Adrenal gland (tissue), 12 donors: ENCODE measurements around the gene BSPRY. TPM values are rescaled to one million over a fixed set of nuclear protein-coding genes. Genes with fewer than 3 reads are reported as not detected.
A peak's percentile ranks its signal among the peaks of the same experiment; 100 is the strongest.

Source experiments
- DNase-seq, 7 donors: peaks; one replicate each; pipeline ENCODE4 v3.0.0-alpha.2; 2019 to 2020
- H3K27ac ChIP-seq, 5 donors: fragments of 200-600 bp; sonication (generic) in 4 of 5; 1 replicate in 3 of 5; 2 replicates in 2 of 5; pipeline versions ENCODE4 v1.5.1 to v1.8.0; 2016 to 2020; ENCODE audit warnings: mild to moderate bottlenecking in 1 of 5
- H3K27me3 ChIP-seq: fragments of 200-600 bp; 2 replicates; pipeline ENCODE4 v1.8.0; 2021
- H3K36me3 ChIP-seq, 2 donors: fragments of 200-600 bp; replicated peaks in 1 of 2; 1 replicate in 1 of 2; 2 replicates in 1 of 2; pipeline versions ENCODE4 v1.5.1 to v1.8.0; 2018 to 2022
- H3K4me1 ChIP-seq, 2 donors: fragments of 200-600 bp; replicated peaks in 1 of 2; 1 replicate in 1 of 2; 2 replicates in 1 of 2; pipeline versions ENCODE4 v1.5.1 to v1.8.0; 2018 to 2021
- H3K4me3 ChIP-seq, 4 donors: fragments of 200-600 bp; sonication (generic) in 3 of 4; one replicate each; pipeline ENCODE4 v1.5.1; 2016 to 2018
- H3K9me3 ChIP-seq, 3 donors: fragments of 200-600 bp; sonication (generic) in 1 of 3; replicated peaks in 1 of 3; 1 replicate in 2 of 3; 2 replicates in 1 of 3; pipeline versions ENCODE4 v1.5.1 to v1.8.0; 2016 to 2021
- POLR2A ChIP-seq, 2 donors: fragments of 450-650 bp; IDR thresholded peaks; one replicate each; pipeline ENCODE4 v1.6.1; 2017; ENCODE audit warnings: antibody characterized with exemption in 2 of 2, mild to moderate bottlenecking in 2 of 2, moderate library complexity in 1 of 2
- WGBS, 4 donors: extraction: QIAGEN DNeasy Blood & Tissue Kit in 2 of 4; methylation state at CpG; one replicate each; pipeline versions ENCODE4 v1.1.5 to v1.1.7; 2013 to 2017; 5-methylcytosine and 5-hydroxymethylcytosine counted together
- intact Hi-C, 2 donors: fragments of 100-400 bp; cut with DNase I; formaldehyde crosslinking; loops; one replicate each; pipeline versions ENCODE4 v1.14.1 to v1.15.0; 2022 to 2023
- polyA plus RNA-seq, 3 donors: library from polyadenylated mRNA; stranded (reverse); fragments of 200-250 nt in 2 of 3; fragments of 350-450 nt in 1 of 3; fragmentation: Illumina TruSeq in 1 of 3; extraction: RNeasy Lipid Tissue Mini Kit (QIAGEN cat#74804) in 1 of 3; gene quantifications; one replicate each; pipeline ENCODE4 v1.2.3, GENCODE V29; 2013 to 2014
- total RNA-seq, 9 donors: library from RNA; depleted of rRNA in 4 of 9; stranded (reverse); fragments of >200 nt in 4 of 9; fragments of 120-200 nt in 1 of 9; fragmentation: NEBNext Ultra II Directional in 1 of 9; extraction: Animal tissue kit (Norgen Biotek cat#: 25700) in 1 of 9; gene quantifications; one replicate each; pipeline versions ENCODE4 v1.1.0 to v1.2.4, GENCODE V29; 2013 to 2023
- TF ChIP-seq, protein P1 (sequence below), 6 experiments: fragments of 450-650 bp in 4 of 6; fragments of 200-600 bp in 2 of 6; sonication (generic) in 1 of 6; IDR thresholded peaks; 1 replicate in 5 of 6; 2 replicates in 1 of 6; pipeline versions ENCODE4 v1.5.1 to v1.8.0; 2016 to 2021; ENCODE audit warnings: antibody characterized with exemption in 6 of 6, mild to moderate bottlenecking in 2 of 6, moderate library complexity in 1 of 6
- donor health status: healthy with polysubstance abuse.
- donor health status: Bipolar disorder and iron deficiency.
- donor health status: DM: yes; HTN: yes; CAD: no.
- donor health status: DM: no; HTN: no; CAD: no.
- donor health status: DM: no; HTN: no; CAD: no.
- donor health status: DM: yes; HTN: yes; CAD: no.

Gene BSPRY
- total and polyA plus RNA-seq, 12 donors = 0.89 to 18.6 (median 3.7) TPM

DNA sequence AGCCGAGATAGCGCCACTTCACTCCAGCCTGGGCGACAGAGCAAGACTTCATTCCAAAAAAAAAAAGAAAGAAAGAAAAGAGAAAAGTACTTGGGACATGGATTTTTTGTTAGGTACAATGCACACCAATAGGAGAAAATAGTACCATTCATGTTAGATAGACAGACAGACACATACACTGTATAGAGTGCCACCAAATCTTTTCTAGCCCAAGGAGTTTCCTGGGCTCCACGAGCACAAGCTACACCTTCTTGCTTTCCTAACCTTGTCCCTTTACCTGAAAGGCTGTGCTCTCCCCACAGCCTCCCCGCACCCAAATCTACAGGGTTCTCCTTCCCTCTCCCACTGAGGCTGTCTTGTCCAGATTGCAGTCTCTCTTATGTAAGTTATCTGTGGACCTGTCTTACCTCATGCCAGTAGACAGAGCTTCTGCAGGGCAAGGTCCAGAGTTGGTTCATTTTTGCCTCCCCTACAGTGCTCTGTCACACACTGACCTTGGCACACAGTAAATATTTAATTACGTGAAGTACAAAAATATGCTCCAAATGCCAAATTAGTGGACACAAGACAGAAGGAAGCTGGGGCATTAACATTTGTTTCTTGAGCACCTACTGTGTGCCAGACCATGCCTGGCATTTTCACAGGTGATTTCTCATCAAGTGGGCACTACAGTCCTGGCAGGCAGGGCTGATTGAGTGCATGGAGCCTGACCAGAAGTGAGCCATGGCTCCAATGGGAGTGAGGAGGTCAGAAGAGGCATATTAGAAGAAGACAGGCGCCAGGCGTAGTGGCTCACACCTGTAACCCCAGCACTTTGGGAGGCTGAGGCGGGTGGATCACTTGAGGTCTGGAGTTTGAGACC is 45.9 kb downstream of the BSPRY start:
- Histone ChIP-seq H3K4me3 (no peak overlapping the region), H3K36me3 (peaks cover 0 to 33% of the 10 kb centered on the region in 2 donors), H3K27ac (peak overlapping the region in 2 of 5 donors; percentile 10 to 23), H3K9me3 (no peaks in the 10 kb centered on the region), H3K27me3 (no peaks in the 10 kb centered on the region), H3K4me1 (peaks cover 21 to 46% of the 10 kb centered on the region in 2 donors)
- intact Hi-C loops = no loop called here
- TF ChIP-seq, protein P1, sequence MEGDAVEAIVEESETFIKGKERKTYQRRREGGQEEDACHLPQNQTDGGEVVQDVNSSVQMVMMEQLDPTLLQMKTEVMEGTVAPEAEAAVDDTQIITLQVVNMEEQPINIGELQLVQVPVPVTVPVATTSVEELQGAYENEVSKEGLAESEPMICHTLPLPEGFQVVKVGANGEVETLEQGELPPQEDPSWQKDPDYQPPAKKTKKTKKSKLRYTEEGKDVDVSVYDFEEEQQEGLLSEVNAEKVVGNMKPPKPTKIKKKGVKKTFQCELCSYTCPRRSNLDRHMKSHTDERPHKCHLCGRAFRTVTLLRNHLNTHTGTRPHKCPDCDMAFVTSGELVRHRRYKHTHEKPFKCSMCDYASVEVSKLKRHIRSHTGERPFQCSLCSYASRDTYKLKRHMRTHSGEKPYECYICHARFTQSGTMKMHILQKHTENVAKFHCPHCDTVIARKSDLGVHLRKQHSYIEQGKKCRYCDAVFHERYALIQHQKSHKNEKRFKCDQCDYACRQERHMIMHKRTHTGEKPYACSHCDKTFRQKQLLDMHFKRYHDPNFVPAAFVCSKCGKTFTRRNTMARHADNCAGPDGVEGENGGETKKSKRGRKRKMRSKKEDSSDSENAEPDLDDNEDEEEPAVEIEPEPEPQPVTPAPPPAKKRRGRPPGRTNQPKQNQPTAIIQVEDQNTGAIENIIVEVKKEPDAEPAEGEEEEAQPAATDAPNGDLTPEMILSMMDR (IDR thresholded peaks at IDR 0.05) = no peak
- peak in 2 of 7 donors; percentile 22 to 48 for DNase-seq
- WGBS, 4 donors = 83 to 90% (median 87%) methylated on average over 9 of the region's 9 CpGs

DNA sequence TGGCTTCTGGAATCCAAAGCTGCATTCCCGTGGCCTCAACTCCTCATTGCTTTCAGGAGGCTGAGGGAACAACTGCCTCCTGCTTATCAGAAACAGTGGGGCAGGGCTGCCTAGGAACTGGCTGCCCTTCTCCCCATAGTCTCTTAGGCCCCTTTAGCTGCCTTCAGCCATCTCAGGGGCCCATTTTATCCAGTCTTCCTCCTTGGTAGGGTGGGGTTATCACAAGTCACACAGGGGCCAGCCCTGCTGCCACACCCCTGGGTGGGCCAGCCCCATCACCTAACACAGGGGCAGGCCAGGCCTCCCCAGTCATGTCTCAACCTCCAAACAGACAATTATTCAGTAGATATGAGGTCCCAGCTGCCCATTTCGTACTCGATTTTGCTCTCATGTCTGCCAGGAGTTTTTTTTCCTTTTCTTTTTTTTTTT is 47.9 kb downstream of the BSPRY start:
- WGBS, 4 donors = 58 to 77% (median 65%) methylated on average over 3 of the region's 3 CpGs
- DNase-seq = peak in 1 of 7 donors; percentile 43
- intact Hi-C loops = no loop called here
- no peaks in the 10 kb centered on the region for H3K27me3 ChIP-seq
- TF ChIP-seq POLR2A (IDR thresholded peaks at IDR 0.05) = no peak
- TF ChIP-seq, protein P1 (IDR thresholded peaks at IDR 0.05) = no peak
- H3K4me1 ChIP-seq = peaks cover 21 to 54% of the 10 kb centered on the region in 2 donors
- no peak overlapping the region for H3K4me3 ChIP-seq
- peaks cover 0 to 13% of the 10 kb centered on the region in 2 donors for H3K36me3 ChIP-seq
- no peaks in the 10 kb centered on the region for H3K9me3 ChIP-seq
- peak overlapping the region in 3 of 5 donors; percentile 17 to 82 (median 75) for H3K27ac ChIP-seq

DNA sequence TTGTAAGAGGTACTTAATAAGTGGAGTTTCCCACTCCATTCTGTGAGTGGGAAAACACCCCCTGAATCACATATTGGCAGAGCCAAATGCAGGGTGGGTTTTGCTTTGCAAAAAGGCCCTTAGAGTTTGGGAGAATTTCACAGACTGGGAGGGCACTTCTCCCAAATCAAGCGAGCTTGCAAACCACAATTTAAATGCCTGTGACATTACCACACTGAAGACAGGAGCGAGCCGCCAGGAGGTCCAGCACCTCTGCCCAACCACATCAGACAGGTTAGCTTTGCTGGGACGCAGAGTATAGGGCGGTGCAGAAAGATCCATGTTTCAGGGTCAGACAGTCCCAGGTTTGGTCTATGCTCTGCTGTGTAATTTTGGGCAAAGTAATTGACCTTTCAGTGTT is 49.5 kb downstream of the BSPRY start:
- DNase-seq = no peak
- peak overlapping the region; percentile 17 to 82 (median 67) for H3K27ac ChIP-seq
- WGBS, 4 donors = 51 to 63% (median 55%) methylated on average over 5 of the region's 5 CpGs
- no peaks in the 10 kb centered on the region for H3K9me3 ChIP-seq
- H3K4me3 ChIP-seq = peak overlapping the region in 1 of 4 donors; percentile 56
- peaks cover 21 to 54% of the 10 kb centered on the region in 2 donors for H3K4me1 ChIP-seq
- H3K27me3 ChIP-seq = no peaks in the 10 kb centered on the region
- peak in 1 of 2 donors; percentile 18 for TF ChIP-seq POLR2A (IDR thresholded peaks at IDR 0.05)
- TF ChIP-seq, protein P1 (IDR thresholded peaks at IDR 0.05) = no peak
- H3K36me3 ChIP-seq = peaks cover 0 to 5% of the 10 kb centered on the region in 2 donors
- intact Hi-C loops = no loop called here

DNA sequence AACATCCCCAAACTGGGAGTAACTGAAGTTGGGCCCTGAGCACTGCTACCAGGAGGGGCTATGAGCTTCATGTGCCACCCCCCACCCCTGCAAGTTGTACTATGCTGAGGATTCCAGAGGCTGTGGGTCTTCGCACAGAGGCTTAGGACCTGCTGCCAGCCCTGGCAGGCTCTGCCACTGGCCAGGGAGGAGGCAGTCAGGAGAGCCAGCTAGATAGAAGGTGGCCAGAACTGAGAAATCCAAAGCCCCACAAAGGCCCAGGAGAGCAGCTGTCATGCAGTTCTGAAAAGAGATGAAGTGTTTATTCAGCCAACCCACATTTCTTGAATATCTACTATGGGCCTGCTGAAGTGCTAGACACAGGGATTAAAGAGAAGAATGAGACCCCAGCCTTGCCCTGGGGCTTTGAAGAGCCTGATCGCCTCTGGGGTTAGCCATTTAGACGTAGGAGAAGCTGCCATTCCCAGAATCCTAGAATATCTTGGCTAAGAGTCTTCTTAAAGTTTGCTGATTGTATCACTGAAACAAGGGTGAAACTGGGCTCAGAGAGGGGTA is 50.4 kb downstream of the BSPRY start:
- intact Hi-C loops = loop anchor here in 1 of 2 donors (10.0 kb wide), 1 partner anchor 95 kb away; the partner anchor contains the start of gene RNF183
- H3K27ac ChIP-seq = peak overlapping the region in 4 of 5 donors; percentile 11 to 82 (median 71)
- no peaks in the 10 kb centered on the region for H3K27me3 ChIP-seq
- peak in 1 of 2 donors; percentile 32 for TF ChIP-seq POLR2A (IDR thresholded peaks at IDR 0.05)
- TF ChIP-seq, protein P1 (IDR thresholded peaks at IDR 0.05) = no peak
- no peaks in the 10 kb centered on the region for H3K9me3 ChIP-seq
- H3K36me3 ChIP-seq = peaks cover 0 to 5% of the 10 kb centered on the region in 2 donors
- WGBS, 4 donors = 57 to 75% (median 61%) methylated on average over 2 to 3 of the region's 3 CpGs
- DNase-seq = no peak
- H3K4me1 ChIP-seq = peaks cover 21 to 54% of the 10 kb centered on the region in 2 donors
- peak overlapping the region in 2 of 4 donors; percentile 8 to 56 for H3K4me3 ChIP-seq
